Stimulated activated naive B cell treated with anti-CD40 and anti-IgM and Interleukin-4, amounts not matched to agents 10 μg/mL and 1 μg/mL and 100 μg/mL, for 72 hours (primary cell): Measurements from ENCODE around the gene GNA12.

Experiments used
- ATAC-seq, 2 donors: fragments of 150-1000 bp; cut with Tn5 transposase; replicated peaks; 2 replicates each; pipeline ENCODE4 v1.10.0; 2021; ENCODE audit warnings: moderate library complexity in 1 of 2
- DNase-seq: peaks from one replicate; pipeline ENCODE4 v3.0.0; 2021
- H3K27ac Mint-ChIP-seq: one replicate; pipeline ENCODE4 v1.8.0; 2022; ENCODE audit warnings: mild to moderate bottlenecking, mixed read lengths
- H3K27me3 Mint-ChIP-seq, 2 donors: one replicate each; pipeline ENCODE4 v1.8.0; 2022; ENCODE audit warnings: mixed read lengths in 2 of 2
- H3K36me3 Mint-ChIP-seq, 2 donors: one replicate each; pipeline ENCODE4 v1.8.0; 2022; ENCODE audit warnings: mixed read lengths in 2 of 2, mild to moderate bottlenecking in 1 of 2
- H3K4me1 Mint-ChIP-seq, 2 donors: one replicate each; pipeline ENCODE4 v1.8.0; 2022; ENCODE audit warnings: mixed read lengths in 2 of 2, mild to moderate bottlenecking in 1 of 2
- H3K4me3 Mint-ChIP-seq, 2 donors: one replicate each; pipeline ENCODE4 v1.8.0; 2022; ENCODE audit warnings: mild to moderate bottlenecking in 2 of 2, mixed read lengths in 2 of 2, moderate library complexity in 1 of 2
- H3K9me3 Mint-ChIP-seq, 2 donors: one replicate each; pipeline ENCODE4 v1.8.0; 2022; ENCODE audit warnings: mixed read lengths in 2 of 2, mild to moderate bottlenecking in 1 of 2

Gene GNA12, protein sequence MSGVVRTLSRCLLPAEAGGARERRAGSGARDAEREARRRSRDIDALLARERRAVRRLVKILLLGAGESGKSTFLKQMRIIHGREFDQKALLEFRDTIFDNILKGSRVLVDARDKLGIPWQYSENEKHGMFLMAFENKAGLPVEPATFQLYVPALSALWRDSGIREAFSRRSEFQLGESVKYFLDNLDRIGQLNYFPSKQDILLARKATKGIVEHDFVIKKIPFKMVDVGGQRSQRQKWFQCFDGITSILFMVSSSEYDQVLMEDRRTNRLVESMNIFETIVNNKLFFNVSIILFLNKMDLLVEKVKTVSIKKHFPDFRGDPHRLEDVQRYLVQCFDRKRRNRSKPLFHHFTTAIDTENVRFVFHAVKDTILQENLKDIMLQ

DNA sequence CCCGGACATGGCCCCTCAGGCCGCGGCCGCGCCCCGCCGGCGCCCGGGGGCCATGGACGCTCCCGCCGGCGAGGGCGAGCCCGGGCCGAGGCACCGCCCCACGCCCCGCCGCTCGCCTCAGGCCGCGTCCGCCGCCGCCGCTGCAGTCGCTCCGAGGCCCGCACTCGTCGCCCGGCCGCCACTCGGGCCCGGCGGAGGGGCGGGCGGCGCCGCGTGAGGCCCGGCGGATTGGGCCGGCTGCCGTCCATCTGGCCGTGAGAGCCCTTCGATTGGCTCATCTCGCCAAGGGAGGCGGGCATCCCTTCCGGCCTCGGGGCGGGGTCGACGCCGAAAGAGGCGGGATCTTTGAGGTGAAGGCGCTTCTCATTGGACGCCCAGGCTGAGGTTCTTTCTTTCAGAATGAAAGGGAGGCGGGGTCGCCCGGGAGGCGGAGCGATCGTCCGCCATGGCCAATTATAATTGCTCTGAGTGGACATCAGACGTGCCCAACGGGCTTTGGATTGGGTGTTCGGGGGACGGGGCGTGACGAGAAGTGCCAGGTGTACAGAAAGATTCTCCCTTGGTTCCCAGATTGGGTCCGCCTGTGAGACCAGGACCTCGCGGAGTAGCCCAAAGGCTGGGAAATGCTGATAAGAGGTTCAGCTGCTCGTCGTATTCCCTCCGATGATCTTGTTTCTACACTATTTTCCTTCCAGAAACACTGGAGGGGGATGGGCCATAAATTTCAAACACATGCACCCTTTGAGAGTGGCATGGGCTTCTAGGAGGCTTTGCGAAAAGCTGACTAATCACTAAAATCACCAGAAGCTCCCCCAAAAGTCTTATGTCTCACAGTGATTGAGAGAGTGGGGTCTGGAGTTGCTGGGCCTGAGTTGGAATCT, at the start of gene GNA12:
GNA12 (minus strand) TSS at position 156 of the 881 bp plus-strand sequence; CDS start at position 9, 147 bp downstream.
- peak; percentile 94 to 96 for ATAC-seq
- H3K27ac Mint-ChIP-seq, result peak within 1 kb of the TSS; percentile 94
- H3K4me1 Mint-ChIP-seq, result peaks cover 30 to 40% of the 10 kb centered on the region in 2 donors

DNA sequence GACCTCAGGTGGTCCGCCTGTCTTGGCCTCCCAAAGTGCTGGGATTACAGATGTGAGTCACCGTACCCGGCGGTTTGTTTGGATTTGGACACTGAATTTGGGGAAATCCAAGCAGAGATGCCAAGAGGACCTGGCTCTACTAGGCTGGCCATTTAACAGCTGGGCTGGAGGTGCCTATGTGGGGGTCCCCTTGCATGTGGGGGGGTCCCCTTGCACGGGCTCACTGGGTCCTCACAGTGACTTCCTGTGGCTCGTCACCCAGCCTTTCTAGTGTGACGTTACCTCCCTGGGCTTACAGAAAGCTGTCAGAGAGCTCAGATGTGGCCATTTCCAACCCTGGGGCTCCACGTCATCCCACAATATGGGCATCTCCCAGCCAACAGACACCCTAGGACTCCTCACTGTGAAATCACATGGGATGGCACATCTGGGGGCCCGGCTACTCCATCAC, 49.3 kb upstream of the GNA12 start:
- ATAC-seq (peak; percentile 6 to 42), DNase-seq (no peak)
- peaks cover 21 to 45% of the 10 kb centered on the region in 2 donors for H3K4me1 Mint-ChIP-seq
- peak overlapping the region; percentile 82 to 85 for H3K4me3 Mint-ChIP-seq
- H3K36me3 Mint-ChIP-seq, result peaks cover 0 to 3% of the 10 kb centered on the region in 2 donors
- no peaks in the 10 kb centered on the region for H3K27me3 Mint-ChIP-seq
- H3K9me3 Mint-ChIP-seq, result no peaks in the 10 kb centered on the region
- peak overlapping the region; percentile 96 for H3K27ac Mint-ChIP-seq

More for the DNA sequence above, at the start of gene GNA12:
- no peaks in the 10 kb centered on the region for H3K27me3 Mint-ChIP-seq
- peak within 1 kb of the TSS; percentile 89 to 92 for H3K4me3 Mint-ChIP-seq
- no peaks in the 10 kb centered on the region for H3K9me3 Mint-ChIP-seq
- peak; percentile 99 for DNase-seq
- peaks cover 19 to 29% of the 10 kb centered on the region in 2 donors for H3K36me3 Mint-ChIP-seq

DNA sequence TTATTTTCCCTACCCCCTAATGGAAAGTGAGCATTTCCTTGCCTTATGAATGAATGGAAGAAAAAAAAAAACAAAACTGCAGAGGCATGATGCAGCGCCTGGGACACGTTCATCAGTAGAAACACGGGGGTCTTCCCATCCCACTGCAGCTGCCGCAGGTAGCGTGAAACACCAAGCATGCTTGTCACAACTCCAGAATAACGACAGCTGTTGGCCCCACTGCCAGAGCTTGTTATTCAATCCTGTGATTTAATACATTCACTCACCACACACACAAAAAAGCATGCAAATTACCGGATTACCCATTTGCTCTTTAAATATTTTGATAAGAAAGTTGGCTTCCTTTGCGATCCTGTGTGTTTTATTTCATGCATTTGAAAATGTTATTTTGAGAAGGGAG, 48.4 kb upstream of the GNA12 start:
- peaks cover 21 to 45% of the 10 kb centered on the region in 2 donors for H3K4me1 Mint-ChIP-seq
- no peaks in the 10 kb centered on the region for H3K36me3 Mint-ChIP-seq
- DNase-seq (no peak), ATAC-seq (no peak)
- H3K4me3 Mint-ChIP-seq, result peak overlapping the region; percentile 41 to 57
- H3K27ac Mint-ChIP-seq, result peak overlapping the region; percentile 88
- no peaks in the 10 kb centered on the region for H3K9me3 Mint-ChIP-seq
- H3K27me3 Mint-ChIP-seq, result no peaks in the 10 kb centered on the region

DNA sequence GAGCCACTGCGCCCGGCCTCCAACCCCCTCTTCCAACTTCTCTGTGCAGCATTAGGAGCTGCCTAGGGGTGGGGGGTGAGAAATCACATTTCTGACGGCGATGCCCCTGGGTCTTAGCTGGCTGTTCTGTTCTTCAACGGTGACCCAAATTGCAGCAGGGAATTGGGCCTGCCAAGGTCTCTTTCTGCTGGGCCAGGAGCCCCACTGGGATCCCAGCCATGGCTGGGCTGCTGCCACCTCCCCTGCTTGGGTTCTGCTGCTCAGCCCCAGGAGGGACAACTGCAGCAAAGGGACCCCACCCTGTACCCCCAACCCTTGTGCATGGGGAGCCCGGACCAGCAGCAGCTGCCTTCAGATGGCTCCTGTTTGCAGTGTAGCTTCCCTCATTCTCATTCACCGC, 43.7 kb upstream of the GNA12 start:
- H3K4me1 Mint-ChIP-seq, result peaks cover 12 to 23% of the 10 kb centered on the region in 2 donors
- H3K36me3 Mint-ChIP-seq, result no peaks in the 10 kb centered on the region
- H3K4me3 Mint-ChIP-seq, result peak overlapping the region in 1 of 2 donors; percentile 15
- no peaks in the 10 kb centered on the region for H3K9me3 Mint-ChIP-seq
- H3K27me3 Mint-ChIP-seq, result no peaks in the 10 kb centered on the region
- no peak overlapping the region for H3K27ac Mint-ChIP-seq
- no peak for ATAC-seq
- DNase-seq, result no peak

DNA sequence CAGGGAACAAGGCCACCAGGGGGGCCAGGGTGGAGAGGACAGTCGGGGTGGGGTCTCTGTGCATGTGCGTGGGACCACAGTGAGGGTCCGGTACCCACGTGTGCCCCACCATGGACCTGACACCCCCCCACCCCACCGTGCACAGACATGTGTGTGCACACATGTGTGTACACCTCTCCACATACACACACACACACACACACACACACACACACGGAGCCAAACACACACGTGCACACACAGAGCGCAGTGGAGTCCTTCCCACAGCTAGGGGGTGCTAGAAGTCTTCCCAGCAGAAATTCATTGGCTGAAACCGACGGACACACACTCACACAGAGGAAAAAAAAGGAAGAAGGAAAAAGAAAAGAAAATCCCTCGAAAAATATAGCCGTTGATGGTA, 42.8 kb upstream of the GNA12 start:
- DNase-seq (peak; percentile 41), ATAC-seq (peak; percentile 88 to 94)
- Mint-ChIP-seq H3K36me3 (no peaks in the 10 kb centered on the region), H3K27me3 (no peaks in the 10 kb centered on the region), H3K27ac (no peak overlapping the region), H3K4me1 (peaks cover 7 to 17% of the 10 kb centered on the region in 2 donors), H3K9me3 (no peaks in the 10 kb centered on the region), H3K4me3 (peak overlapping the region in 1 of 2 donors; percentile 2)

DNA sequence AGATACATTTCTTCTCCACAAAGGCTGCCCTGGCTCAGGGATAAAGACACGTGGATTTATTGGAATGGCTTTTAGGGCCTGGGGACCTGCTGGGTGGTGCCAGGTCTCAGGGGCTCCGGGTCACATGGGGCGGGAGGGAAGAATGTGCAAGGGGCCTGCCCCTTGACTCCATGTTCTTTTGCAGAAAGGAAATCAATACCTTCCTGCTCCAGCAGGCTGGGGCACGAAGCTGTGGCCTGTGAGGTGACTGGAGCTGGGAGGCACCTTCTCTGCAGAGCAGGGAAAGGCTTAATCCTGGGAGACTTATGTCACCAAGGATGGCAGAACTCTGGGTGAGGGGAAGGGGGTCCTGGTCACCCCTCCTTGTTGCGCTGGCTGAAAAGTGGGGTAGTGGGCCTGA, 42.3 kb upstream of the GNA12 start:
- Mint-ChIP-seq H3K4me3 (no peak overlapping the region), H3K27me3 (no peaks in the 10 kb centered on the region), H3K36me3 (no peaks in the 10 kb centered on the region), H3K27ac (peak overlapping the region; percentile 47), H3K4me1 (peaks cover 7 to 17% of the 10 kb centered on the region in 2 donors), H3K9me3 (no peaks in the 10 kb centered on the region)
- DNase-seq, result no peak
- no peak for ATAC-seq

DNA sequence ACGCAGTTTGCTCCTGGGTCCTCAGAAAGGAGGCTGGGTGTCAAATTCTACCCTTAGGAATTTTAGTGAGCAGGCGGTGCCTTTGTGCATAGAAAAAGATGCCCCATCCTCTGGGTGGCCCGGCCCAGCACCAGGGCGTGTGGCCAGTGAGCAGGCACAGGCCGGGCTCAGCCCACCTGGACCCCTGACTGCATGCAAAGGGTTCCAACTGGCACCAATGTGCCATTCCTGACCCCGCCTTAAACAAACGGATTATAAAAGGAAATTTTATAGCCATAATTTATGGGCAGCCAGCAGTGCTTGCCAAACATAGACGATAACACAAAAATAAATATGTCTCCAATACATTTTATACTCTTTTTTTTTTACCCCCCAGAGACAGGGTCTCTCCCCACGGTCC, 40.1 kb upstream of the GNA12 start:
- Mint-ChIP-seq H3K27ac (no peak overlapping the region), H3K4me1 (peaks cover 6 to 12% of the 10 kb centered on the region in 2 donors), H3K27me3 (no peaks in the 10 kb centered on the region), H3K4me3 (no peak overlapping the region), H3K9me3 (no peaks in the 10 kb centered on the region), H3K36me3 (no peaks in the 10 kb centered on the region)
- ATAC-seq, result no peak
- DNase-seq, result no peak

DNA sequence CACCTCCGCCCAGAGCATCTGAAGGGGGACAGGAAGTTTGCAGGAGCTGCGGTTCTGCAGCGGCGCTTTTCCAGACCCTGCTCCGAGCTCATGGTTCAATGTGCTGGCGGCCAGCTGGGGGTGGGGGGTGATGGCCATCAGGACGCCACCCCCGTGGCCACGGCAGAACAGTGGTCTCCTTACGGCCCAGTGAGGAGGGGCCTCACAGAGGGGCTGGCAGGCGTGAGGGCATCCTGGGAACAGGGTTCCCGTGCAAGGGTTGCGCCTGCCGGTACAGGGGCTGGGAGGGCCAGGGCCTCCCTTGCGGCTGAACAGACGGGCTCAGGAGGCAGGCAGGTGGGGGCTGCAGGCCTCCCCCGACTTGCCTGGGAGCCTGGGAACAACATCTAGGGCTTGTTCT, 39.0 kb upstream of the GNA12 start:
- H3K4me3 Mint-ChIP-seq, result no peak overlapping the region
- DNase-seq, result no peak
- H3K27me3 Mint-ChIP-seq, result no peaks in the 10 kb centered on the region
- H3K9me3 Mint-ChIP-seq, result no peaks in the 10 kb centered on the region
- H3K27ac Mint-ChIP-seq, result no peak overlapping the region
- no peak for ATAC-seq
- H3K36me3 Mint-ChIP-seq, result no peaks in the 10 kb centered on the region
- peaks cover 13 to 22% of the 10 kb centered on the region in 2 donors for H3K4me1 Mint-ChIP-seq

DNA sequence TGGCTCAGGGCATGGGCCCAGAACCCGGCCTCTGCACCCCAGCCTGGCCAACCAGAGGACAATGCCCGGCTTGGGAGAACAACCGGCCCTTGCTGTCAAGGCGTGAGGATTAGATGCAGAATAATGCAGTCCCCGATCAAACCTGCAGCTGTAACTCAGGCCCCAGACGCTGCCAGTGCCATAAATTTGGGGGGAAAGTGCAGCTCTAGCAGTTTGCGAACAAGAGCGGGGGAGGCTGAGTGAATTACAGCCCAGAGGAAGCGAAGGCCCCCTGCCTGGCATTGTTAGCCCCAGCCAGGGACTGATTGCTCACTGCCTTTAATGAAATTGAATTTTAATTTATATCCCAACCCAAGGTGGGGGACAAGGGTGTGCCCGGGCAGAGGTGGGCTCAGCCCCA, 38.0 kb upstream of the GNA12 start:
- Mint-ChIP-seq H3K4me3 (no peak overlapping the region), H3K9me3 (no peaks in the 10 kb centered on the region), H3K27ac (no peak overlapping the region), H3K36me3 (no peaks in the 10 kb centered on the region), H3K4me1 (peaks cover 13 to 19% of the 10 kb centered on the region in 2 donors), H3K27me3 (no peaks in the 10 kb centered on the region)
- no peak for ATAC-seq
- DNase-seq, result no peak

DNA sequence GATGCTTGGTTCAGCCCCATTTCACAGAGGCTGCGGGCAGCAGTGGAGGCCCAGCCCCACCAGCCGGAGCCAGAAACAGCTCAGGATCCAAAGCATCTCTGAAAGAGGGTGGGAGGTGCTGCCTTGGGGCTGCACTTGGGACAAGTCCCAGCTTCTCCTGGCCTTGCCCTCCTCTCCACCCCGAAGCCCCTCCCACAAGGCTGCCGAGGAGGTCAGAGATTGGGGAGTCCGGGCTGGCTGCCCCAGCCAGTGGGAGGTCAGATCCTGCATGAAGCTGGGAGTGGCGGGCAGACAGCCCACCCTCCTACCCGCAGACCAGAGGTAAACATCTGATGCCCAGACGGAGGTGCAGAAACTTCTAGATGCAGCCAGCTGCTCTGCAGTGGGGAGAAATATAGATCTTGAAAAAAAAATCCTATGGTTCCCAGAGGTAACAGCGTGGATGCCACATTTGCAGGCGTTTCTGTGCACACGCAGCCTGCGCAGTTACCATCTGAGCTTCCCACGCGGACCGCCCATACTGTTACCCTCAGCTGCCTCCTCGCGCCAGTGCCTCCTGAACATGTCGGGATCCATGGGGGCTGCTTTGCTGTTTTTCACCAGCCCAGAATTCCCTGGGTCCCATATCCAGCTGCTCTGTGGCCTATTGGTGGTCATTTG, 36.9 kb upstream of the GNA12 start:
- Mint-ChIP-seq H3K4me1 (peaks cover 9 to 10% of the 10 kb centered on the region in 2 donors), H3K9me3 (no peaks in the 10 kb centered on the region)

DNA sequence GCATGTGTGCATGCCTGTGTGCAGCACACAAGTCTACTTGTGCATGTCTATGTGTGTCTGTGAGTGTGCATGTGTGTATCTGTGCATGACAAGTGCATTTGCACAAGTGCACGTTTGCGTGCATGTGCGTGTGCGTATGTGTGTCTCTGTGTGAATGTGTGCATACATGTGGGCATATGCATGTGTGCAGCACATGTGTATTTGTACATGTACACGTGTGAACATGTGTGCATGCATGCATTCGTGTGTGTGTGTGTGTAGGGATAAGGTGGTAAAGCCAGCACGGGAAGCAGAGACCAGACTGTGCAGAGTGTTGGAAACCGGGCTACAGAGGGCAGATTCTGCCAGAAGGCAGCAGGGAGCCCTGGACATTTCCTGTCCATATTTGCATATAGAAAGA, 35.9 kb upstream of the GNA12 start:
- no peaks in the 10 kb centered on the region for H3K36me3 Mint-ChIP-seq
- no peaks in the 10 kb centered on the region for H3K9me3 Mint-ChIP-seq
- no peaks in the 10 kb centered on the region for H3K27me3 Mint-ChIP-seq
- peaks cover 9 to 10% of the 10 kb centered on the region in 2 donors for H3K4me1 Mint-ChIP-seq
- DNase-seq (no peak), ATAC-seq (no peak)
- no peak overlapping the region for H3K27ac Mint-ChIP-seq
- no peak overlapping the region for H3K4me3 Mint-ChIP-seq

More for the DNA sequence above, 36.9 kb upstream of the GNA12 start:
- DNase-seq, result no peak
- H3K27me3 Mint-ChIP-seq, result no peaks in the 10 kb centered on the region
- no peak for ATAC-seq
- no peak overlapping the region for H3K4me3 Mint-ChIP-seq
- H3K36me3 Mint-ChIP-seq, result no peaks in the 10 kb centered on the region
- H3K27ac Mint-ChIP-seq, result no peak overlapping the region

DNA sequence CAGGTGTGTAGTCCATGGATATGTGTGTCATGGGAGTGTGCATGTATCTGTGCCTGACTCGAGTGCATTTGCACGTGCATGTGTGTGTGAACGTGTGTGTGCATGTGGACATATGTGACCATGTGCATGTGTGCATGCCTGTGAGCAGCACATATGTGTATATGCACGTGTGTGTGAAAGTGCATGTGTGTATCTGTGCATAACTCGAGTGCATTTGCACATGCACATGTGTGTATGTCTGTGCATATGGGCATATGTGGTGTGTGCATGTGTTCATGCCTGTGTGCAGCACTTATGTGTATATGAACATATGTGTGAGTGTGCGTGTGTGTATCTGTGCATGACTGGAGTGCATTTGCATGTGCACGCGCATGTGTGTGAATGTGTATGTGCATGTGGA, 35.2 kb upstream of the GNA12 start:
- Mint-ChIP-seq H3K4me3 (no peak overlapping the region), H3K27me3 (no peaks in the 10 kb centered on the region), H3K4me1 (peaks cover 9 to 10% of the 10 kb centered on the region in 2 donors), H3K27ac (no peak overlapping the region), H3K9me3 (no peaks in the 10 kb centered on the region), H3K36me3 (no peaks in the 10 kb centered on the region)
- DNase-seq (no peak), ATAC-seq (no peak)

DNA sequence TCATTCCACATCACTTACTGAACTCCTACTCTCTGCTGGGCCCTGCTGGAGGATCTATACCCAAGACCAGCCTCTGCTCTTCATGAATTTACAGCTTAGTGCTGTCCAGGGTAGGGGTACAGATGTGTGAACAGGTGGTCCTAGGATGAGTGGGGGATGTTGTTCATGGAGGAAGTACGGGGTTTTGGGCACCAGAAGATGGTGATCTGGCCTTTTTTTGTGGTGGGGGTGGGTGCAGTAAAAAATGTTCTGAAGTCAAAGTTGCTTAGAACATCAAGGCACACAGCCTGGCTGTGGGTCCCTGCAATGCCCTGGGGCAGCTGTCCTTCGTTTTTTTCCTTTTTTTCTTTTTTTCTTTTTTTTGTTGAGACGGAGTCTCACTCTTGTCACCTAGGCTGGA, 34.2 kb upstream of the GNA12 start:
- H3K4me1 Mint-ChIP-seq, result peaks cover 13 to 20% of the 10 kb centered on the region in 2 donors
- H3K4me3 Mint-ChIP-seq, result no peak overlapping the region
- ATAC-seq (no peak), DNase-seq (no peak)
- H3K27ac Mint-ChIP-seq, result peak overlapping the region; percentile 42
- no peaks in the 10 kb centered on the region for H3K36me3 Mint-ChIP-seq
- H3K9me3 Mint-ChIP-seq, result no peaks in the 10 kb centered on the region
- H3K27me3 Mint-ChIP-seq, result no peaks in the 10 kb centered on the region
